Right lobe of liver (tissue), 4 donors: ENCODE measurements around the gene PI16.

Experiments used
- POLR2A ChIP-seq: fragments of 450-650 bp; IDR thresholded peaks from one replicate; pipeline ENCODE4 v1.6.1; 2017; ENCODE audit warnings: antibody characterized with exemption, mild to moderate bottlenecking
- TF ChIP-seq, protein P1 (sequence below), 4 donors: fragments of 200-600 bp in 3 of 4; fragments of 450-650 bp in 1 of 4; IDR thresholded peaks; one replicate each; pipeline versions ENCODE4 v1.5.1 to v1.8.0; 2016 to 2022; ENCODE audit warnings: antibody characterized with exemption in 4 of 4, mild to moderate bottlenecking in 2 of 4
- donor health status: DM: no; HTN: no; CAD: no.
- donor health status: DM: no; HTN: no; CAD: no.
- donor health status: DM: no; HTN: yes; CAD: no.

DNA sequence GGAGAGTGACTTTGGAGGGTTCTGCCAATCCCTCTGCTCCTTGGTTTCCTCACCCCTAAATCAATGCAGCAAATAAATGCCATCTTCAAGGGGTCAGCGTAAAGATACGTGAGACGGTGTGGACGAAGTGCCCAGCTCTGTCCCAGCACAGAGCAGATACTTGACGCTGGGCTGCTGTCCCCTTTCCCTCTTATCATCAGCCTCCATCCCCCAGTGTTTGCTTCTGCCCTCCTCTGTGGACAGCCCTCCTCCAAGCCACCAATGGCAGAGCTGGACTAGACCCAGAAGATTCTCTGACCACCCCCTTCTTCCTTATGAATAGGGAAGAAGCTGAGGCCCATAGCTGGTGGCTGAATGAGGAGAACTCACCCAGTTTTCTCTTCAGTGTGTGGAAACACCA is 17.7 kb upstream of the PI16 start:
- TF ChIP-seq, protein P1, sequence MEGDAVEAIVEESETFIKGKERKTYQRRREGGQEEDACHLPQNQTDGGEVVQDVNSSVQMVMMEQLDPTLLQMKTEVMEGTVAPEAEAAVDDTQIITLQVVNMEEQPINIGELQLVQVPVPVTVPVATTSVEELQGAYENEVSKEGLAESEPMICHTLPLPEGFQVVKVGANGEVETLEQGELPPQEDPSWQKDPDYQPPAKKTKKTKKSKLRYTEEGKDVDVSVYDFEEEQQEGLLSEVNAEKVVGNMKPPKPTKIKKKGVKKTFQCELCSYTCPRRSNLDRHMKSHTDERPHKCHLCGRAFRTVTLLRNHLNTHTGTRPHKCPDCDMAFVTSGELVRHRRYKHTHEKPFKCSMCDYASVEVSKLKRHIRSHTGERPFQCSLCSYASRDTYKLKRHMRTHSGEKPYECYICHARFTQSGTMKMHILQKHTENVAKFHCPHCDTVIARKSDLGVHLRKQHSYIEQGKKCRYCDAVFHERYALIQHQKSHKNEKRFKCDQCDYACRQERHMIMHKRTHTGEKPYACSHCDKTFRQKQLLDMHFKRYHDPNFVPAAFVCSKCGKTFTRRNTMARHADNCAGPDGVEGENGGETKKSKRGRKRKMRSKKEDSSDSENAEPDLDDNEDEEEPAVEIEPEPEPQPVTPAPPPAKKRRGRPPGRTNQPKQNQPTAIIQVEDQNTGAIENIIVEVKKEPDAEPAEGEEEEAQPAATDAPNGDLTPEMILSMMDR (IDR thresholded peaks at IDR 0.05) = no peak
- no peak for TF ChIP-seq POLR2A
